Activated CD8-positive, alpha-beta T cell treated with anti-CD3 and anti-CD28 coated beads for 36 hours (primary cell): ENCODE measurements around the gene NPC1L1. TPM values are rescaled to one million over a fixed set of nuclear protein-coding genes. Genes with fewer than 3 reads are reported as not detected.
"Not testable (repeated sequence)": the region's sequence is repeated elsewhere in the genome, so short reads cannot be mapped to it uniquely, and the experiment has no call there.

Experiments used
- ATAC-seq: fragments of 200-7000 bp; cut with Tn5 transposase; one replicate; pipeline ENCODE4 v1.10.0; 2021; ENCODE audit warnings: mild to moderate bottlenecking, moderate library complexity
- CTCF ChIA-PET: fragments of 350-600 bp; sonication (Branson Sonifier 250); formaldehyde crosslinking; loops from one replicate; lab custom pipeline; 2021; ENCODE audit warnings: antibody characterized with exemption; lab: Charles Lee
- POLR2A ChIA-PET: fragments of 350-600 bp; sonication (Branson Sonifier 250); formaldehyde crosslinking; loops from one replicate; lab custom pipeline; 2021; ENCODE audit warnings: antibody characterized with exemption; lab: Charles Lee
- DNase-seq: peaks from one replicate; pipeline ENCODE4 v3.0.0-alpha.2; 2020
- H3K27ac Mint-ChIP-seq: one replicate; pipeline ENCODE4 v1.8.0; 2021; ENCODE audit warnings: mild to moderate bottlenecking, mixed read lengths
- H3K27me3 Mint-ChIP-seq: one replicate; pipeline ENCODE4 v1.8.0; 2021; ENCODE audit warnings: mixed read lengths
- H3K36me3 Mint-ChIP-seq: one replicate; pipeline ENCODE4 v1.8.0; 2021; ENCODE audit warnings: low read depth, mixed read lengths
- H3K4me1 Mint-ChIP-seq: one replicate; pipeline ENCODE4 v1.8.0; 2021; ENCODE audit warnings: low read depth, mixed read lengths
- H3K4me3 Mint-ChIP-seq: one replicate; pipeline ENCODE4 v1.8.0; 2021; ENCODE audit warnings: mild to moderate bottlenecking, moderate library complexity, mixed read lengths
- H3K9me3 Mint-ChIP-seq: one replicate; pipeline ENCODE4 v1.8.0; 2021; ENCODE audit warnings: mixed read lengths
- intact Hi-C: fragments of 100-400 bp; cut with micrococcal nuclease; formaldehyde crosslinking; loops from one replicate; pipeline ENCODE4 v1.10.0; 2022
- total RNA-seq, 2 experiments: library from RNA; stranded (reverse); gene quantifications; one replicate each; pipeline ENCODE4 v1.2.3, GENCODE V29; 2021
- TF ChIP-seq, protein P1 (sequence below): fragments of 200-600 bp; IDR thresholded peaks from one replicate; pipeline ENCODE4 v1.8.0; 2022; ENCODE audit warnings: antibody characterized with exemption, mild to moderate bottlenecking

NPC1L1 gene
- total RNA-seq, 2 experiments from 2014 or later = 0.07 TPM; not detected in 1

DNA sequence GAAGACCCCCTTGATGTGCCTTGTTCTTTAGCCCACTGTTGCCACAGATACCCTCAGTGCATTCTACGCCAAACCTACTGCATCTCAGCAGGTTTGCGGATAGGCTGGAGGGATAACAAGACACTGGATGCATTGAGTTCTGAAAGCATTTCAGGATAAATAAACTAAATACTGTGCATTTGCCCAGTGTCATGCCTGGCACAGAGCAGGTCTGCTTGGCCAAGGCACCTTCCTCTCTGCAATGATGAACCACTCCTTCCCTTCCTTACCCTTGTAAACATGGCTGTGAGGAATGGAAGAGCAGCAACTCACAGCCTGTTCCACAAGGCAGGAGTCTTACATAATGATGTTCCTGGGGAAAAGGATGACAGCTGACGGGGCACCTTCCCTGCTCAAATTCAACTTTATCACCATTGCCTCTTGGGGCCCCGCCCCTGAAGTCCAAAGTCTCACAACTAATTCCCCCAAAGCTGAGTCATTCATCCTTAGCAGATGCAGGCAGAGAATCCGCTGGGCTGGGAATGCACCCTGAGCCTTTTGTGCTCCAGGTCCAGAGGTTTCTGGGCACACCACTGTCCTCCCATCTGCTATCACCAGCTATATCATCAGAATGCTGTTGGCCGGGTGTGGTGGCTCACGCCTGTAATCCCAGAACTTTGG, 21.0 kb upstream of the NPC1L1 start:
- ChIA-PET POLR2A (interaction anchor here (1.2 to 4.0 kb wide), 2 partner anchors 10 to 71 kb away, joined by 3 to 23 read pairs; partner anchors contain the start of gene DDX56), CTCF (no interaction called here)
- intact Hi-C loops = no loop called here
- DNase-seq (no peak), ATAC-seq (no peak)
- TF ChIP-seq, protein P1, sequence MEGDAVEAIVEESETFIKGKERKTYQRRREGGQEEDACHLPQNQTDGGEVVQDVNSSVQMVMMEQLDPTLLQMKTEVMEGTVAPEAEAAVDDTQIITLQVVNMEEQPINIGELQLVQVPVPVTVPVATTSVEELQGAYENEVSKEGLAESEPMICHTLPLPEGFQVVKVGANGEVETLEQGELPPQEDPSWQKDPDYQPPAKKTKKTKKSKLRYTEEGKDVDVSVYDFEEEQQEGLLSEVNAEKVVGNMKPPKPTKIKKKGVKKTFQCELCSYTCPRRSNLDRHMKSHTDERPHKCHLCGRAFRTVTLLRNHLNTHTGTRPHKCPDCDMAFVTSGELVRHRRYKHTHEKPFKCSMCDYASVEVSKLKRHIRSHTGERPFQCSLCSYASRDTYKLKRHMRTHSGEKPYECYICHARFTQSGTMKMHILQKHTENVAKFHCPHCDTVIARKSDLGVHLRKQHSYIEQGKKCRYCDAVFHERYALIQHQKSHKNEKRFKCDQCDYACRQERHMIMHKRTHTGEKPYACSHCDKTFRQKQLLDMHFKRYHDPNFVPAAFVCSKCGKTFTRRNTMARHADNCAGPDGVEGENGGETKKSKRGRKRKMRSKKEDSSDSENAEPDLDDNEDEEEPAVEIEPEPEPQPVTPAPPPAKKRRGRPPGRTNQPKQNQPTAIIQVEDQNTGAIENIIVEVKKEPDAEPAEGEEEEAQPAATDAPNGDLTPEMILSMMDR = no peak
- Mint-ChIP-seq H3K27me3 (no peaks in the 10 kb centered on the region), H3K9me3 (no peaks in the 10 kb centered on the region), H3K36me3 (peaks cover 24% of the 10 kb centered on the region), H3K4me3 (no peak overlapping the region), H3K27ac (no peak overlapping the region), H3K4me1 (peaks cover 5% of the 10 kb centered on the region)

- Mint-ChIP-seq H3K4me1 (peaks cover 2% of the 10 kb centered on the region), H3K36me3 (peaks cover 22% of the 10 kb centered on the region), H3K9me3 (no peaks in the 10 kb centered on the region), H3K27me3 (no peaks in the 10 kb centered on the region), H3K4me3 (no peak overlapping the region), H3K27ac (no peak overlapping the region)
- intact Hi-C loops = no loop called here
- ATAC-seq = no peak
- POLR2A ChIA-PET = interaction anchor here (4.0 kb wide), 1 partner anchor 11 kb away, joined by 23 read pairs; the partner anchor contains the start of gene DDX56
- TF ChIP-seq, protein P1 = no peak
- CTCF ChIA-PET = interaction anchor here (2.3 kb wide), 1 partner anchor 27 kb away, joined by 7 read pairs; no protein-coding TSS in a partner anchor
- no peak for DNase-seq
Measured at GRCh38 chr7:44561481-44561880, 20.4 kb upstream of the NPC1L1 start.

GRCh38 chr7:44559485-44559884, 18.4 kb upstream of the NPC1L1 start:
- no peaks in the 10 kb centered on the region for H3K4me1 Mint-ChIP-seq
- ChIA-PET CTCF (interaction anchor here (2.3 kb wide), 1 partner anchor 25 kb away, joined by 7 read pairs; no protein-coding TSS in a partner anchor), POLR2A (interaction anchor here (0.6 to 4.0 kb wide), 3 partner anchors 9 to 239 kb away, joined by 3 to 23 read pairs (median 3); partner anchors contain the start of gene DDX56)
- H3K9me3 Mint-ChIP-seq = no peaks in the 10 kb centered on the region
- H3K27ac Mint-ChIP-seq = no peak overlapping the region
- ATAC-seq = no peak
- peaks cover 8% of the 10 kb centered on the region for H3K36me3 Mint-ChIP-seq
- DNase-seq = no peak
- intact Hi-C loops = no loop called here
- no peaks in the 10 kb centered on the region for H3K27me3 Mint-ChIP-seq
- TF ChIP-seq, protein P1 = no peak
- no peak overlapping the region for H3K4me3 Mint-ChIP-seq

DNA sequence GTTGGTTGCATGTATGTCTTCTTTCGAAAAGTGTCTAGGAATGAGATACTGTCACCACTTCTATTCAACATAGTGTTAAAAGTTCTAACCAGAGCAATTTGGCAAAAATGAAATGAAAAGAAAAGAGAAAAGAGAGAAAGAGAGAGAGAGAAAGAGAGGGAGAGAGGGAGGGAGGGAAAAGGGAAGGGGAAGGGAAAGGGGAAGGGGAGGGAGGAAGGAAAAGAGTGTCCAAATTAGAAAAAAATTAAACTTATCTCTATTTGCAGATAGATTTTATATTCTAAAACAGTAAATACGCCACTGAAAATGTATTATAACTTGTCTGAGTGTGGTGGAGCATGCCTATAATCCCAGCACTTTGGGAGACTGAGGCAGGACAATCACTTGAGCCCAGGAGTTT, 16.4 kb upstream of the NPC1L1 start:
- intact Hi-C loops = no loop called here
- H3K36me3 Mint-ChIP-seq = no peaks in the 10 kb centered on the region
- ChIA-PET POLR2A (no interaction called here), CTCF (no interaction called here)
- no peaks in the 10 kb centered on the region for H3K9me3 Mint-ChIP-seq
- H3K27ac Mint-ChIP-seq = no peak overlapping the region
- DNase-seq (no peak), ATAC-seq (no peak)
- no peaks in the 10 kb centered on the region for H3K4me1 Mint-ChIP-seq
- TF ChIP-seq, protein P1 = no peak
- H3K4me3 Mint-ChIP-seq = no peak overlapping the region
- H3K27me3 Mint-ChIP-seq = no peaks in the 10 kb centered on the region

DNA sequence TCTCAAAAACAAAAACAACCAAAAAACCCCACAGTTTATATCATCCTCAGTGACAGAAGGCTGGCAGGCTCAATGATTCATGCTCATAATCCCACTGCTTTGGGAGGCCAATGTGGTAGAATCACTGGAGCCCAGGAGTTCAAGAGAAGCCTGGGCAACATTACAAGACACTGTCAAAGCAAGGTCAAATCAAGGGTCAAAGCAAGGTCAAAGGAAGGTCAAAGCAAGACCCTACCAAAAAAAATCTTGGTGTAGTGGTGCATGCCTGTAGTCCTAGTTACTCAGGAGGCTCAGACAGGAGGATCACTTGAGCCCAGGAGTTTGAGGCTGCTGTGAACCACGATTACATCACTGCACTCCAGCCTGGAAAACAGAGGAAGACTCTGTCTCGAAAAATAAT, 14.2 kb upstream of the NPC1L1 start:
- CTCF ChIA-PET = interaction anchor here (1.1 to 1.5 kb wide), 2 partner anchors 10 to 208 kb away, joined by 4 to 9 read pairs; no protein-coding TSS in a partner anchor
- no peak for DNase-seq
- TF ChIP-seq, protein P1 = no peak
- H3K27me3 Mint-ChIP-seq = no peaks in the 10 kb centered on the region
- H3K4me3 Mint-ChIP-seq = no peak overlapping the region
- ATAC-seq = no peak
- H3K27ac Mint-ChIP-seq = no peak overlapping the region
- H3K4me1 Mint-ChIP-seq = no peaks in the 10 kb centered on the region
- H3K9me3 Mint-ChIP-seq = no peaks in the 10 kb centered on the region
- intact Hi-C loops = no loop called here
- H3K36me3 Mint-ChIP-seq = no peaks in the 10 kb centered on the region
- POLR2A ChIA-PET = interaction anchor here (1.2 kb wide), 1 partner anchor 41 kb away, joined by 3 read pairs; no protein-coding TSS in a partner anchor

GRCh38 chr7:44552473-44553005, 11.4 kb upstream of the NPC1L1 start:
- ATAC-seq, POLR2A ChIA-PET, H3K4me1 Mint-ChIP-seq, H3K27me3 Mint-ChIP-seq, DNase-seq, H3K4me3 Mint-ChIP-seq, intact Hi-C loops, H3K27ac Mint-ChIP-seq, H3K36me3 Mint-ChIP-seq, H3K9me3 Mint-ChIP-seq: not testable (repeated sequence)
- CTCF ChIA-PET = interaction anchor here (1.0 to 1.5 kb wide), 2 partner anchors 12 to 312 kb away, joined by 3 to 4 read pairs; no protein-coding TSS in a partner anchor
